Bone marrow (tissue), 2 donors: ENCODE data around the gene H1-8.

Experiments
- DNase-seq, 2 donors: peaks; one replicate each; lab custom pipeline; 2025; lab: John Stamatoyannopoulos, UW

H1-8 gene

GRCh38 chr3:129556358-129556695 lies 13.4 kb downstream of the H1-8 start:
- DNase-seq: no peak

GRCh38 chr3:129556890-129557547 lies 14.0 kb downstream of the H1-8 start:
- DNase-seq: no peak

GRCh38 chr3:129557548-129557894 lies 14.5 kb downstream of the H1-8 start:
- DNase-seq: no peak

- no peak for DNase-seq
Observed at GRCh38 chr3:129558081-129558771, 15.3 kb downstream of the H1-8 start.

- peak in 1 of 2 donors; percentile 8 for DNase-seq
Observed at GRCh38 chr3:129558772-129559564, 16.0 kb downstream of the H1-8 start.

- no peak for DNase-seq
Observed at GRCh38 chr3:129559565-129560079, 16.6 kb downstream of the H1-8 start.

- DNase-seq: no peak
Observed at GRCh38 chr3:129560269-129560787, 17.4 kb downstream of the H1-8 start.

GRCh38 chr3:129560911-129561594 lies 18.1 kb downstream of the H1-8 start:
- DNase-seq: no peak

- no peak for DNase-seq
Observed at GRCh38 chr3:129561619-129562248, 18.8 kb downstream of the H1-8 start.

- DNase-seq: no peak
Observed at GRCh38 chr3:129562803-129563202, 19.8 kb downstream of the H1-8 start.

- no peak for DNase-seq
Observed at GRCh38 chr3:129563332-129563731, 20.4 kb downstream of the H1-8 start.

- DNase-seq: no peak
Observed at GRCh38 chr3:129563850-129564535, 21.0 kb downstream of the H1-8 start.

GRCh38 chr3:129564981-129565644 lies 22.1 kb downstream of the H1-8 start:
- DNase-seq: no peak

- DNase-seq: no peak
Observed at GRCh38 chr3:129565902-129566301, 22.9 kb downstream of the H1-8 start.

GRCh38 chr3:129567176-129567705 lies 24.3 kb downstream of the H1-8 start:
- DNase-seq: no peak

- DNase-seq: no peak
Observed at GRCh38 chr3:129567939-129568338, 25.0 kb downstream of the H1-8 start.

- no peak for DNase-seq
Observed at GRCh38 chr3:129569856-129570255, 26.9 kb downstream of the H1-8 start.

GRCh38 chr3:129571605-129572547 lies 28.9 kb downstream of the H1-8 start:
- no peak for DNase-seq

GRCh38 chr3:129572603-129573002 lies 29.6 kb downstream of the H1-8 start:
- no peak for DNase-seq
